A673 (cell line): ENCODE results near the gene CERS6. TPM values are rescaled to one million over a fixed set of nuclear protein-coding genes. Genes with fewer than 3 reads are reported as not detected.

Source experiments
- BruUV-seq: library from RNA; stranded (reverse); fragments of 400-500 nt; replicated peaks from 2 replicates; lab custom pipeline; 2021; lab: Mats Ljungman, UMichigan
- CTCF ChIA-PET: fragments of 300-600 bp; sonication (Branson Sonifier 250); formaldehyde crosslinking; loops from one replicate; lab custom pipeline; 2022; ENCODE audit warnings: antibody characterized with exemption; lab: Charles Lee
- POLR2A ChIA-PET: fragments of 300-600 bp; sonication (Branson Sonifier 250); formaldehyde crosslinking; loops from one replicate; lab custom pipeline; 2022; ENCODE audit warnings: antibody characterized with exemption; ENCODE audit not compliant: low non-redundant PET; lab: Charles Lee
- DNase-seq: peaks from one replicate; pipeline ENCODE4 v3.0.0-alpha.2; 2015; ENCODE audit warnings: low spot score
- H3K27ac ChIP-seq: fragments of 200-600 bp; sonication (generic); 2 replicates; pipeline ENCODE4 v1.5.1; 2016; ENCODE audit warnings: mixed run types, low read depth, mild to moderate bottlenecking, mixed read lengths, antibody characterized with exemption, low read length; ENCODE audit not compliant: poor library complexity, severe bottlenecking
- H3K27me3 ChIP-seq: fragments of 200-600 bp; sonication (generic); replicated peaks from 2 replicates; pipeline ENCODE4 v1.6.1; 2017; ENCODE audit warnings: mixed run types, low read depth, mild to moderate bottlenecking, mixed read lengths, antibody characterized with exemption, low read length; ENCODE audit not compliant: insufficient read depth, poor library complexity
- H3K36me3 ChIP-seq: fragments of 200-600 bp; sonication (generic); 2 replicates; pipeline ENCODE4 v1.6.1; 2016; ENCODE audit warnings: mixed run types, mild to moderate bottlenecking, mixed read lengths, antibody characterized with exemption, low read length; ENCODE audit not compliant: insufficient read depth, poor library complexity, severe bottlenecking
- H3K4me1 ChIP-seq: fragments of 200-600 bp; sonication (generic); 2 replicates; pipeline ENCODE4 v1.6.1; 2017; ENCODE audit warnings: mixed run types, mild to moderate bottlenecking, mixed read lengths, antibody characterized with exemption, low read length; ENCODE audit not compliant: insufficient read depth, poor library complexity, severe bottlenecking
- H3K4me3 ChIP-seq: fragments of 200-600 bp; sonication (generic); 2 replicates; pipeline ENCODE4 v1.5.1; 2016; ENCODE audit warnings: low read depth, mixed run types, mild to moderate bottlenecking, mixed read lengths, low read length; ENCODE audit not compliant: poor library complexity, severe bottlenecking
- H3K9me3 ChIP-seq: fragments of 200-600 bp; sonication (generic); 2 replicates; pipeline ENCODE4 v1.6.1; 2016; ENCODE audit warnings: mixed run types, low read depth, mild to moderate bottlenecking, mixed read lengths, antibody characterized with exemption, low read length; ENCODE audit not compliant: poor library complexity, severe bottlenecking
- EZH2 ChIP-seq: fragments of 200-600 bp; sonication (generic); IDR thresholded peaks from 2 replicates; pipeline ENCODE4 v1.6.1; 2017; ENCODE audit warnings: borderline replicate concordance, low read depth, mild to moderate bottlenecking, mixed read lengths, antibody characterized with exemption, low read length; ENCODE audit not compliant: poor library complexity, severe bottlenecking
- intact Hi-C: fragments of 100-400 bp; cut with micrococcal nuclease; formaldehyde crosslinking; loops from one replicate; pipeline ENCODE4 v1.10.0; 2022; ENCODE audit not compliant: unreplicated experiment
- total RNA-seq: library from RNA; stranded (reverse); gene quantifications from 2 replicates; pipeline ENCODE4 v1.2.3, GENCODE V29; 2021
- TF ChIP-seq, protein P1 (sequence below): fragments of 300-800, 200-600 bp; sonication (generic); conservative IDR thresholded peaks from 2 replicates; pipeline ENCODE4 v1.5.1; 2017; ENCODE audit warnings: low read depth, mild to moderate bottlenecking, antibody characterized with exemption, low read length, moderate library complexity, mixed read lengths

Gene CERS6
- total RNA-seq, 1 experiment from 2014 or later, result 12.4 TPM

DNA sequence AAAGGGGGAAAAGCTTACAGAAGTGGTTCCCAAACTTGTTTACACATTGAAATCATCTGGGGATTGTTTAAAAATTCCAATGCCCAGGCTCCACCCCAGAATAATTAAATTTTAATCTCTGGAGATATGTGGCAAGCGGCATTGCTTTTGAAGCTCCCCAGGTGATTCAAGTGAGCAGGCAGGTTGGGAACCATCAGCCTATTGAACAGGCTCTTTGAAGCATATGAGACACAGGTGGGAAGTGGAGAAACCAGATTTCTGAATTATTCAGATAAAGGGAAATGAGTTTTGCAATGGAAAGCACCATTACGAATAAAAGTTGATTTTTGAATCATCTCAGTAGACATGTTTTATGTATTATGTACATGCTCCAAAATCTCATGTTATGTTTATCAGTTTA, 288.8 kb downstream of the CERS6 start:
- no peak for DNase-seq
- H3K27me3 ChIP-seq, result no peaks in the 10 kb centered on the region
- intact Hi-C loops, result no loop called here
- no peak for TF ChIP-seq EZH2
- TF ChIP-seq, protein P1, sequence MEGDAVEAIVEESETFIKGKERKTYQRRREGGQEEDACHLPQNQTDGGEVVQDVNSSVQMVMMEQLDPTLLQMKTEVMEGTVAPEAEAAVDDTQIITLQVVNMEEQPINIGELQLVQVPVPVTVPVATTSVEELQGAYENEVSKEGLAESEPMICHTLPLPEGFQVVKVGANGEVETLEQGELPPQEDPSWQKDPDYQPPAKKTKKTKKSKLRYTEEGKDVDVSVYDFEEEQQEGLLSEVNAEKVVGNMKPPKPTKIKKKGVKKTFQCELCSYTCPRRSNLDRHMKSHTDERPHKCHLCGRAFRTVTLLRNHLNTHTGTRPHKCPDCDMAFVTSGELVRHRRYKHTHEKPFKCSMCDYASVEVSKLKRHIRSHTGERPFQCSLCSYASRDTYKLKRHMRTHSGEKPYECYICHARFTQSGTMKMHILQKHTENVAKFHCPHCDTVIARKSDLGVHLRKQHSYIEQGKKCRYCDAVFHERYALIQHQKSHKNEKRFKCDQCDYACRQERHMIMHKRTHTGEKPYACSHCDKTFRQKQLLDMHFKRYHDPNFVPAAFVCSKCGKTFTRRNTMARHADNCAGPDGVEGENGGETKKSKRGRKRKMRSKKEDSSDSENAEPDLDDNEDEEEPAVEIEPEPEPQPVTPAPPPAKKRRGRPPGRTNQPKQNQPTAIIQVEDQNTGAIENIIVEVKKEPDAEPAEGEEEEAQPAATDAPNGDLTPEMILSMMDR, result no peak
- no peaks in the 10 kb centered on the region for H3K36me3 ChIP-seq
- CTCF ChIA-PET, result no interaction called here
- BruUV-seq, result no TSS peak
- no peak overlapping the region for H3K27ac ChIP-seq
- POLR2A ChIA-PET, result interaction anchor here (0.7 kb wide), 1 partner anchor 323 kb away, joined by 3 read pairs; no protein-coding TSS in a partner anchor
- no peak overlapping the region for H3K4me3 ChIP-seq
- no peaks in the 10 kb centered on the region for H3K4me1 ChIP-seq
- no peaks in the 10 kb centered on the region for H3K9me3 ChIP-seq

DNA sequence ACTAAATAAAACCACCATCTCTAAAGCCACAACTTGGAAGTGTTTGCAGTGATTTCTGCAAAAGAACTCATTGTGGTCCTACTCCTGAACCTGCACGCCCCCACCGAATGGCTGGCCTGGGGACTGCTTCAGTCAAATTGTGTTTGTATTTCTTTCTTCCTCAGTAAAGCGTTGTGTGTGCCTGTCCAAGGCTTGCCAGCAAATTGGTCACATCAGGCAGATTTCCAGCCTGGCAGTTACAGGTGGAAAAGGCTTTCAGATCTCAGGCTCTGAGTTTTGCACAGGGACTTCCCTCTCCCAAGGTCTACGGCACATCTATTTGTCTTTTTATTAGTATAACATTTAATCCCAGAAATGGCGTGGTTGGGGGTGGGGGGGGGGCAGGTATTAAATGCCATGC, 292.4 kb downstream of the CERS6 start:
- POLR2A ChIA-PET, result no interaction called here
- DNase-seq, result no peak
- Histone ChIP-seq H3K27ac (no peak overlapping the region), H3K27me3 (no peaks in the 10 kb centered on the region), H3K9me3 (no peaks in the 10 kb centered on the region), H3K4me3 (no peak overlapping the region), H3K4me1 (no peaks in the 10 kb centered on the region), H3K36me3 (no peaks in the 10 kb centered on the region)
- CTCF ChIA-PET, result no interaction called here
- intact Hi-C loops, result no loop called here
- BruUV-seq, result no TSS peak
- TF ChIP-seq EZH2, result no peak
- TF ChIP-seq, protein P1, result no peak

DNA sequence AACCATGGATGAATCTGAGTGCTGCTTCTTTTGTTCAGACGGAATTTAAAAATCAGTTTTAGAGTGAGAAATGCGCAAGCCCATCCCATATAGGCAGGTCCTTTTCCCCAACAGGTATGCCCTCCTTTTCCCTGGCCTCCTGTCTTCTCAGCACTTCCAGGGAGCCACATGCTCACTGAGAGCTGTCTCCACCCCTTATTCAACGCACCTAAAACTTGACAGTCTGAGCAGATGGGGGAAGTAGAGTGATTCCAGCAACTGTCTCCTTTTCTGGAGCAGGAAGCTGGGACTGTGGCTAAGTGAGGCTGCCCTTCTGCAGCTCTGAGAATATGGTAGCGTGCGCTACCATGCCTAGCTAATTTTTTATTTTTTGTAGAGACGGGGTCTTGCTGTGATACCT, 293.2 kb downstream of the CERS6 start:
- CTCF ChIA-PET, result no interaction called here

More for the DNA sequence above, 293.2 kb downstream of the CERS6 start:
- no peak for DNase-seq
- H3K27me3 ChIP-seq, result no peaks in the 10 kb centered on the region
- H3K4me3 ChIP-seq, result no peak overlapping the region
- intact Hi-C loops, result no loop called here
- H3K36me3 ChIP-seq, result no peaks in the 10 kb centered on the region
- BruUV-seq, result no TSS peak
- no peaks in the 10 kb centered on the region for H3K9me3 ChIP-seq
- no peak overlapping the region for H3K27ac ChIP-seq
- no peaks in the 10 kb centered on the region for H3K4me1 ChIP-seq
- POLR2A ChIA-PET, result no interaction called here
- TF ChIP-seq EZH2, result no peak
- TF ChIP-seq, protein P1, result no peak
